ENCODE measurements around the gene NEU4. TPM values are rescaled to one million over a fixed set of nuclear protein-coding genes. Genes with fewer than 3 reads are reported as not detected.

Gene NEU4
- total RNA-seq, 1 experiment from 2014 or later, result 10.0 TPM

GRCh38 chr2:241796610-241797138 is 12.3 kb upstream of the NEU4 start:
- Histone ChIP-seq H3K4me1 (ENCODE audit: control insufficient read depth, insufficient read depth, low read length) (no peaks in the 10 kb centered on the region), H3K27me3 (ENCODE audit: control insufficient read depth, insufficient read depth, low read length) (no peaks in the 10 kb centered on the region), H3K9me3 (ENCODE audit: control insufficient read depth, insufficient read depth, low read depth, low read length) (no peaks in the 10 kb centered on the region), H3K27ac (ENCODE audit: low read length) (no peak overlapping the region), H3K36me3 (ENCODE audit: control insufficient read depth, insufficient read depth, low read length) (no peaks in the 10 kb centered on the region), H3K4me3 (ENCODE audit: low read depth in 2 of 2, low read length in 2 of 2) (no peak overlapping the region)
- DNase-seq (ENCODE audit: low read depth, low spot score) (no peak), ATAC-seq (no peak)
- CTCF ChIA-PET, result interaction anchor here (0.6 kb wide), 1 partner anchor 63 kb away, joined by 6 read pairs; no protein-coding TSS in a partner anchor
- in situ Hi-C loops (cut with HindIII; ENCODE audit: low pct_unique_long_range_greater_than_20kb, low sequenced_read_pairs) (no loop called here), intact Hi-C loops (cut with micrococcal nuclease; ENCODE audit: unreplicated experiment) (no loop called here)
- TF ChIP-seq, protein P1, sequence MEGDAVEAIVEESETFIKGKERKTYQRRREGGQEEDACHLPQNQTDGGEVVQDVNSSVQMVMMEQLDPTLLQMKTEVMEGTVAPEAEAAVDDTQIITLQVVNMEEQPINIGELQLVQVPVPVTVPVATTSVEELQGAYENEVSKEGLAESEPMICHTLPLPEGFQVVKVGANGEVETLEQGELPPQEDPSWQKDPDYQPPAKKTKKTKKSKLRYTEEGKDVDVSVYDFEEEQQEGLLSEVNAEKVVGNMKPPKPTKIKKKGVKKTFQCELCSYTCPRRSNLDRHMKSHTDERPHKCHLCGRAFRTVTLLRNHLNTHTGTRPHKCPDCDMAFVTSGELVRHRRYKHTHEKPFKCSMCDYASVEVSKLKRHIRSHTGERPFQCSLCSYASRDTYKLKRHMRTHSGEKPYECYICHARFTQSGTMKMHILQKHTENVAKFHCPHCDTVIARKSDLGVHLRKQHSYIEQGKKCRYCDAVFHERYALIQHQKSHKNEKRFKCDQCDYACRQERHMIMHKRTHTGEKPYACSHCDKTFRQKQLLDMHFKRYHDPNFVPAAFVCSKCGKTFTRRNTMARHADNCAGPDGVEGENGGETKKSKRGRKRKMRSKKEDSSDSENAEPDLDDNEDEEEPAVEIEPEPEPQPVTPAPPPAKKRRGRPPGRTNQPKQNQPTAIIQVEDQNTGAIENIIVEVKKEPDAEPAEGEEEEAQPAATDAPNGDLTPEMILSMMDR (IDR thresholded peaks at IDR 0.05), result no peak
- TF ChIP-seq SIN3A (IDR thresholded peaks at IDR 0.05; ENCODE audit: borderline replicate concordance, insufficient read depth, low read depth, low read length) (no peak), TCF7L2 (IDR thresholded peaks at IDR 0.05; ENCODE audit: low read depth, low read length) (no peak), REST (IDR thresholded peaks at IDR 0.05; ENCODE audit: insufficient read depth in 1 of 2, low read depth in 2 of 2, low read length in 1 of 2) (no peak), POLR2AphosphoS5 (IDR thresholded peaks at IDR 0.05; ENCODE audit: low read depth, low read length) (no peak)
- no TSS peak for BruUV-seq (replicated peaks)
- POLR2A ChIA-PET, result no interaction called here

- Histone ChIP-seq H3K4me1 (ENCODE audit: control insufficient read depth, insufficient read depth, low read length) (no peaks in the 10 kb centered on the region; the same call in 1 of the 2 replicates), H3K9me3 (ENCODE audit: control insufficient read depth, insufficient read depth, low read depth, low read length) (no peaks in the 10 kb centered on the region), H3K27ac (ENCODE audit: low read length) (no peak overlapping the region), H3K36me3 (ENCODE audit: control insufficient read depth, insufficient read depth, low read length) (no peaks in the 10 kb centered on the region), H3K27me3 (ENCODE audit: control insufficient read depth, insufficient read depth, low read length) (no peaks in the 10 kb centered on the region), H3K4me3 (ENCODE audit: low read depth in 2 of 2, low read length in 2 of 2) (no peak overlapping the region)
- DNase-seq (ENCODE audit: low read depth, low spot score) (no peak), ATAC-seq (no peak)
- TF ChIP-seq POLR2AphosphoS5 (IDR thresholded peaks at IDR 0.05; ENCODE audit: low read depth, low read length) (no peak), REST (IDR thresholded peaks at IDR 0.05; ENCODE audit: insufficient read depth in 1 of 2, low read depth in 2 of 2, low read length in 1 of 2) (no peak), TCF7L2 (IDR thresholded peaks at IDR 0.05; ENCODE audit: low read depth, low read length) (no peak), SIN3A (IDR thresholded peaks at IDR 0.05; ENCODE audit: borderline replicate concordance, insufficient read depth, low read depth, low read length) (no peak)
- TF ChIP-seq, protein P1 (IDR thresholded peaks at IDR 0.05), result no peak
- BruUV-seq (replicated peaks), result no TSS peak
- CTCF ChIA-PET, result no interaction called here
- POLR2A ChIA-PET, result no interaction called here
- in situ Hi-C loops (cut with HindIII; ENCODE audit: low pct_unique_long_range_greater_than_20kb, low sequenced_read_pairs) (no loop called here), intact Hi-C loops (cut with micrococcal nuclease; ENCODE audit: unreplicated experiment) (no loop called here)
Measured at GRCh38 chr2:241797441-241798080, 11.4 kb upstream of the NEU4 start.

Measured in Panc1 (cell line).